IMR-90 (cell line): ENCODE measurements around the gene OR13C8.

Experiments used
- POLR2A ChIP-seq: IDR thresholded peaks from 2 replicates; pipeline ENCODE4 v1.6.1; 2012; ENCODE audit warnings: mild to moderate bottlenecking, low read depth, low read length
- SMC3 ChIP-seq: fragments of 150-350 bp; IDR thresholded peaks from 2 replicates; pipeline ENCODE4 v1.6.1; 2016; ENCODE audit warnings: low read depth, mild to moderate bottlenecking, antibody characterized with exemption, low read length, moderate library complexity

DNA sequence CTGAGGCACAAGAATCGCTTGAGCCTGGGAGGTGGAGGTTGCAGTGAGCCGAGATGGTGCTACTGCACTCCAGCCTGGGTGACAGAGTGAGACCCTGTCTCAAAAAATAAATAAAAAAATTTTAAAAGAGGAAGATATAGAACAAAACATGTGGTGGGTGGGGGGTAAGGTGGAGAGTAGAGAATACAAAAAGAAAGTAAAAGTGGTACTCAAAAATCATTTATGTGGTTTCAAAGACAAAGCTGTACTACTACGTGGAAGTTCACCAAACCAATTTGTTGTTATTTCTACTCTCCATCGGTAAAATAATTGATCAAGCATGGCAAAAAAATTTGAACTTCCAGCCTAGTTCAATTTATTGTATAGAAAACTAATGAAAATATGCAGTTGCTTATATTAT, 24.3 kb upstream of the OR13C8 start:
- no peak for TF ChIP-seq POLR2A
- TF ChIP-seq SMC3, result no peak
